Vagina (tissue), 2 donors: ENCODE data around the gene TNFRSF1B. TPM values are rescaled to one million over a fixed set of nuclear protein-coding genes. Genes with fewer than 3 reads are reported as not detected.

Experiments used
- DNase-seq, 2 donors: peaks; one replicate each; pipeline ENCODE4 v3.0.0-alpha.2; 2017; ENCODE audit errors: extremely low spot score in 2 of 2
- H3K27ac ChIP-seq: fragments of 200-600 bp; sonication (generic); one replicate; pipeline ENCODE4 v1.5.1; 2019
- H3K27me3 ChIP-seq: fragments of 200-600 bp; sonication (generic); one replicate; pipeline ENCODE4 v1.5.1; 2019
- H3K36me3 ChIP-seq, 2 donors: fragments of 200-600 bp; sonication (generic); one replicate each; pipeline ENCODE4 v1.5.1; 2017 to 2019
- H3K4me1 ChIP-seq: fragments of 200-600 bp; sonication (generic); one replicate; pipeline ENCODE4 v1.5.1; 2019
- H3K4me3 ChIP-seq, 2 donors: fragments of 200-600 bp; sonication (generic); 1 replicate in 1 of 2; 2 replicates in 1 of 2; pipeline ENCODE4 v1.5.1; 2016 to 2019
- H3K9me3 ChIP-seq: fragments of 200-600 bp; sonication (generic); one replicate; pipeline ENCODE4 v1.5.1; 2019
- CTCF ChIP-seq, 3 experiments: fragments of 450-650 bp in 2 of 3; fragments of 200-600 bp in 1 of 3; sonication (generic) in 1 of 3; IDR thresholded peaks; one replicate each; pipeline ENCODE4 v1.5.1; 2017 to 2019; ENCODE audit warnings: antibody characterized with exemption in 3 of 3, mild to moderate bottlenecking in 2 of 3, moderate library complexity in 2 of 3
- POLR2A ChIP-seq, 2 donors: fragments of 450-650 bp; IDR thresholded peaks; one replicate each; pipeline ENCODE4 v1.6.1; 2017; ENCODE audit warnings: antibody characterized with exemption in 2 of 2, mild to moderate bottlenecking in 2 of 2, moderate library complexity in 2 of 2
- POLR2AphosphoS5 ChIP-seq, 2 donors: sonication (generic); formaldehyde crosslinking; IDR thresholded peaks; one replicate each; pipeline ENCODE4 v1.9.0; 2017; ENCODE audit warnings: antibody characterized with exemption in 2 of 2, mild to moderate bottlenecking in 2 of 2, low read depth in 1 of 2; ENCODE audit not compliant: insufficient read depth in 1 of 2
- intact Hi-C: fragments of 100-400 bp; cut with DNase I; formaldehyde crosslinking; loops from one replicate; pipeline ENCODE4 v1.15.1; 2023
- total RNA-seq: library from RNA; depleted of rRNA; stranded (reverse); fragments of >200 nt; gene quantifications from one replicate; pipeline ENCODE4 v1.2.3, GENCODE V29; 2016

TNFRSF1B gene
- 41.0 TPM for total RNA-seq

GRCh38 chr1:12166834-12167492 is at the start of gene TNFRSF1B:
Gene TNFRSF1B (plus strand): TSS chr1:12166991. CDS start chr1:12167092, 101 bp downstream.
- TF ChIP-seq POLR2A (IDR thresholded peaks at IDR 0.05) (peak in 1 of 2 donors; percentile 85), POLR2AphosphoS5 (IDR thresholded peaks at IDR 0.05; ENCODE audit: insufficient read depth in 1 of 2, low read depth in 1 of 2) (peak in 1 of 2 donors; percentile 38), CTCF (IDR thresholded peaks at IDR 0.05) (no peak)
- Histone ChIP-seq H3K27me3 (no peaks in the 10 kb centered on the region), H3K36me3 (no peaks in the 10 kb centered on the region), H3K27ac (peak within 1 kb of the TSS; percentile 90), H3K4me3 (peak within 1 kb of the TSS; percentile 67 to 81), H3K4me1 (peaks cover 50% of the 10 kb centered on the region), H3K9me3 (no peaks in the 10 kb centered on the region)
- intact Hi-C loops, result no loop called here
- no peak for DNase-seq

- intact Hi-C loops, result no loop called here
- H3K27me3 ChIP-seq, result no peaks in the 10 kb centered on the region
- DNase-seq, result no peak
- H3K36me3 ChIP-seq, result no peaks in the 10 kb centered on the region
- peaks cover 19% of the 10 kb centered on the region for H3K4me1 ChIP-seq
- no peak overlapping the region for H3K4me3 ChIP-seq
- TF ChIP-seq POLR2AphosphoS5 (IDR thresholded peaks at IDR 0.05; ENCODE audit: insufficient read depth in 1 of 2, low read depth in 1 of 2) (no peak), POLR2A (IDR thresholded peaks at IDR 0.05) (no peak)
- no peaks in the 10 kb centered on the region for H3K9me3 ChIP-seq
- H3K27ac ChIP-seq, result no peak overlapping the region
Observed at GRCh38 chr1:12121212-12122003, 45.4 kb upstream of the TNFRSF1B start.

- H3K36me3 ChIP-seq, result no peaks in the 10 kb centered on the region
- DNase-seq, result no peak
- H3K27ac ChIP-seq, result no peak overlapping the region
- H3K9me3 ChIP-seq, result no peaks in the 10 kb centered on the region
- intact Hi-C loops, result no loop called here
- peaks cover 19% of the 10 kb centered on the region for H3K4me1 ChIP-seq
- no peak overlapping the region for H3K4me3 ChIP-seq
- no peaks in the 10 kb centered on the region for H3K27me3 ChIP-seq
- no peak for TF ChIP-seq POLR2AphosphoS5 (IDR thresholded peaks at IDR 0.05; ENCODE audit: insufficient read depth in 1 of 2, low read depth in 1 of 2)
- TF ChIP-seq CTCF (IDR thresholded peaks at IDR 0.05), result no peak
- TF ChIP-seq POLR2A (IDR thresholded peaks at IDR 0.05), result no peak
Observed at GRCh38 chr1:12123172-12123571, 43.6 kb upstream of the TNFRSF1B start.

GRCh38 chr1:12124693-12125421 is 41.9 kb upstream of the TNFRSF1B start:
- no peak for DNase-seq
- Histone ChIP-seq H3K4me1 (peaks cover 19% of the 10 kb centered on the region), H3K4me3 (no peak overlapping the region), H3K9me3 (no peaks in the 10 kb centered on the region), H3K27me3 (no peaks in the 10 kb centered on the region), H3K36me3 (no peaks in the 10 kb centered on the region), H3K27ac (peak overlapping the region; percentile 53)
- TF ChIP-seq POLR2AphosphoS5 (IDR thresholded peaks at IDR 0.05; ENCODE audit: insufficient read depth in 1 of 2, low read depth in 1 of 2), result no peak
- TF ChIP-seq POLR2A (IDR thresholded peaks at IDR 0.05), result no peak
- peak; percentile 87 to 99 (median 97) for TF ChIP-seq CTCF (IDR thresholded peaks at IDR 0.05)
- intact Hi-C loops, result loop anchor here (2.0 kb wide), 1 partner anchor 84 kb away; no protein-coding TSS in a partner anchor
